SK-N-SH (cell line): ENCODE results near the gene ZNF526. TPM values are rescaled to one million over a fixed set of nuclear protein-coding genes. Genes with fewer than 3 reads are reported as not detected.
A peak's percentile ranks its signal among the peaks of the same experiment; 100 is the strongest.

Experiments
- CTCF ChIA-PET: fragments of 300-600, 350-600 bp; formaldehyde crosslinking; extraction: SDS; loops from one replicate; lab custom pipeline; 2021; lab: Yijun Ruan, JAX
- POLR2A ChIA-PET: fragments of 350-600 bp; sonication (Branson Sonifier 250); formaldehyde crosslinking; extraction: SDS; loops from one replicate; lab custom pipeline; 2020; ENCODE audit warnings: antibody characterized with exemption, inconsistent platforms; lab: Yijun Ruan, JAX
- DNase-seq: peaks from one replicate; pipeline ENCODE4 v3.0.0; 2012
- H2AFZ ChIP-seq: fragments of 200-600 bp; sonication (generic); 2 replicates; pipeline ENCODE4 v1.8.1; 2016; ENCODE audit warnings: antibody characterized with exemption, mild to moderate bottlenecking, low read depth
- H3F3A ChIP-seq: fragments of 200-600 bp; sonication (generic); replicated peaks from 2 replicates; pipeline ENCODE3; 2016; ENCODE audit warnings: antibody characterized with exemption, mild to moderate bottlenecking; ENCODE audit not compliant: insufficient read depth
- H3K27ac ChIP-seq, 2 experiments: fragments of 200-500 bp in 1 of 2; fragments of 200-600 bp in 1 of 2; sonication (Bioruptor generic) in 1 of 2; sonication (generic), shearing (Covaris generic) in 1 of 2; 2 replicates each; pipeline versions ENCODE4 v1.5.1 to v1.6.1; 2014 to 2016; ENCODE audit warnings: low read depth in 2 of 2, inconsistent platforms in 1 of 2, low read length in 1 of 2, mild to moderate bottlenecking in 1 of 2, mixed read lengths in 1 of 2
- H3K27me3 ChIP-seq: fragments of 200-600 bp; sonication (generic), shearing (Covaris generic); 2 replicates; pipeline ENCODE4 v1.6.1; 2016; ENCODE audit warnings: mixed run types; ENCODE audit not compliant: insufficient read depth
- H3K36me3 ChIP-seq, 2 experiments: fragments of 200-500 bp in 1 of 2; fragments of 200-600 bp in 1 of 2; sonication (Bioruptor generic) in 1 of 2; sonication (generic) in 1 of 2; replicated peaks in 1 of 2; 2 replicates each; pipeline versions ENCODE3 to v1.5.1; 2014 to 2016; ENCODE audit warnings: low read length in 1 of 2, mild to moderate bottlenecking in 1 of 2; ENCODE audit not compliant: insufficient read depth in 2 of 2, control insufficient read depth in 1 of 2
- H3K4me1 ChIP-seq, 2 experiments: fragments of 200-500 bp in 1 of 2; fragments of 200-600 bp in 1 of 2; sonication (Bioruptor generic) in 1 of 2; sonication (generic), shearing (Covaris generic) in 1 of 2; 2 replicates each; pipeline versions ENCODE4 v1.5.1 to v1.6.1; 2014 to 2016; ENCODE audit warnings: low read depth in 1 of 2, low read length in 1 of 2, mixed run types in 1 of 2; ENCODE audit not compliant: insufficient read depth in 2 of 2, control insufficient read depth in 1 of 2
- H3K4me2 ChIP-seq: fragments of 200-600 bp; sonication (generic), shearing (Covaris generic); 2 replicates; pipeline ENCODE4 v1.6.1; 2017; ENCODE audit warnings: mixed run types
- H3K4me3 ChIP-seq, 2 experiments: fragments of 200-500 bp in 1 of 2; fragments of 200-600 bp in 1 of 2; sonication (Bioruptor generic) in 1 of 2; sonication (generic), shearing (Covaris generic) in 1 of 2; 2 replicates each; pipeline versions ENCODE4 v1.5.1 to v1.8.1; 2014 to 2016; ENCODE audit warnings: low read depth in 2 of 2, inconsistent platforms in 1 of 2, low read length in 1 of 2, mild to moderate bottlenecking in 1 of 2, mixed read lengths in 1 of 2, moderate library complexity in 1 of 2
- H3K79me2 ChIP-seq: fragments of 200-600 bp; sonication (generic); 2 replicates; pipeline ENCODE4 v1.8.1; 2017; ENCODE audit warnings: mild to moderate bottlenecking; ENCODE audit not compliant: insufficient read depth
- H3K9ac ChIP-seq: fragments of 200-600 bp; sonication (generic); 2 replicates; pipeline ENCODE4 v1.6.1; 2017; ENCODE audit warnings: mixed run types
- H3K9me2 ChIP-seq: fragments of 200-600 bp; sonication (generic); 2 replicates; pipeline ENCODE4 v1.6.1; 2017; ENCODE audit warnings: mixed run types
- H3K9me3 ChIP-seq: fragments of 200-600 bp; sonication (generic); 2 replicates; pipeline ENCODE4 v1.6.1; 2017; ENCODE audit warnings: mixed run types, mild to moderate bottlenecking, moderate library complexity
- H4K20me1 ChIP-seq: fragments of 200-600 bp; sonication (generic); 2 replicates; pipeline ENCODE4 v1.6.1; 2017; ENCODE audit warnings: mild to moderate bottlenecking, mixed run types; ENCODE audit not compliant: insufficient read depth
- CHD2 ChIP-seq: fragments of 150-350 bp; IDR thresholded peaks from 2 replicates; pipeline ENCODE4 v1.6.1; 2018; ENCODE audit warnings: low read length; ENCODE audit not compliant: partially characterized antibody
- CTCF ChIP-seq: fragments of 200-600 bp; sonication (generic); IDR thresholded peaks from 2 replicates; pipeline ENCODE4 v1.6.1; 2017; ENCODE audit warnings: antibody characterized with exemption, mild to moderate bottlenecking, moderate library complexity
- EZH2phosphoT487 ChIP-seq: fragments of 200-600 bp; sonication (generic); IDR thresholded peaks from 2 replicates; pipeline ENCODE4 v1.6.1; 2017; ENCODE audit warnings: low read depth, mixed run types, mild to moderate bottlenecking, antibody characterized with exemption, moderate library complexity, borderline replicate concordance
- GABPA ChIP-seq: IDR thresholded peaks from 2 replicates; pipeline ENCODE4 v1.4.0; 2012; ENCODE audit warnings: low read depth, mild to moderate bottlenecking
- MAX ChIP-seq: IDR thresholded peaks from 2 replicates; pipeline ENCODE4 v1.4.0; 2012; ENCODE audit warnings: low read depth
- NFIC ChIP-seq: IDR thresholded peaks from 2 replicates; pipeline ENCODE4 v1.4.0; 2012; ENCODE audit warnings: borderline replicate concordance
- POLR2AphosphoS5 ChIP-seq: IDR thresholded peaks from 2 replicates; pipeline ENCODE4 v1.6.1; 2012; ENCODE audit warnings: low read depth, low read length
- RAD21 ChIP-seq: IDR thresholded peaks from 2 replicates; pipeline ENCODE4 v1.6.1; 2012; ENCODE audit warnings: mild to moderate bottlenecking, low read length
- REST ChIP-seq: IDR thresholded peaks from 2 replicates; pipeline ENCODE4 v1.6.1; 2012; ENCODE audit warnings: mild to moderate bottlenecking, low read depth, low read length, moderate library complexity
- RXRA ChIP-seq: IDR thresholded peaks from 2 replicates; pipeline ENCODE4 v1.4.0; 2012; ENCODE audit warnings: low read depth, mild to moderate bottlenecking, borderline replicate concordance
- SMC3 ChIP-seq: IDR thresholded peaks from 2 replicates; pipeline ENCODE4 v1.6.1; 2012; ENCODE audit warnings: low read depth, low read length, improper control_type of control experiment
- TAF1 ChIP-seq: IDR thresholded peaks from 2 replicates; pipeline ENCODE4 v1.6.1; 2012; ENCODE audit warnings: low read depth, mild to moderate bottlenecking, low read length, moderate library complexity, borderline replicate concordance
- WGBS: methylation state at CpG from one replicate; pipeline ENCODE4 v1.1.6; 2017; ENCODE audit warnings: low lambda C conversion rate; 5-methylcytosine and 5-hydroxymethylcytosine counted together
- polyA plus RNA-seq, 3 experiments: library from polyadenylated mRNA; depleted of rRNA; stranded (reverse); fragments of >200 nt; gene quantifications; 2 replicates each; pipeline ENCODE4 v1.2.3, GENCODE V29; 2012

Gene ZNF526
- polyA plus RNA-seq, 1 of the 3 experiments (the other 2 are of a cell fraction) = 3.5 TPM

GRCh38 chr19:42184401-42184861 lies 35.7 kb upstream of the ZNF526 start:
- Histone ChIP-seq H3K79me2 (no peaks in the 10 kb centered on the region), H3F3A (no peaks in the 10 kb centered on the region), H3K4me2 (no peak overlapping the region), H4K20me1 (no peaks in the 10 kb centered on the region), H3K36me3 (no peaks in the 10 kb centered on the region), H3K9me2 (no peaks in the 10 kb centered on the region), H3K27me3 (peaks cover 5% of the 10 kb centered on the region; the same call in 1 of the 2 replicates), H2AFZ (no peak overlapping the region), H3K9me3 (no peaks in the 10 kb centered on the region), H3K9ac (no peak overlapping the region), H3K4me3 (no peak overlapping the region; a peak in 1 of 4 replicates), H3K27ac (no peak overlapping the region), H3K4me1 (no peaks in the 10 kb centered on the region)
- ChIA-PET POLR2A (no interaction called here), CTCF (interaction anchor here (0.6 to 10.7 kb wide), 30 partner anchors 8 to 132 kb away, joined by 3 to 177 read pairs (median 4); partner anchors contain the start of genes POU2F2 and ZNF574)
- TF ChIP-seq RAD21 = peak; percentile 92
- peak; percentile 89 for TF ChIP-seq CTCF
- no peak for TF ChIP-seq MAX
- TF ChIP-seq POLR2AphosphoS5 = no peak
- TF ChIP-seq SMC3 = peak; percentile 95
- TF ChIP-seq REST = 0 out of 2 replicates have a peak, but pooled peaks have one; percentile 21
- peak; percentile 85 for DNase-seq
- 0% methylated on average over 1 of the region's 1 CpG for WGBS

GRCh38 chr19:42185277-42185676 lies 34.8 kb upstream of the ZNF526 start:
- Histone ChIP-seq H3F3A (no peaks in the 10 kb centered on the region), H3K27me3 (0 out of 2 replicates have a peak, but pooled peaks cover 4% of the 10 kb centered on the region), H4K20me1 (no peaks in the 10 kb centered on the region), H3K9ac (no peak overlapping the region), H2AFZ (no peak overlapping the region; the same call in 1 of the 2 replicates), H3K27ac (no peak overlapping the region), H3K4me3 (no peak overlapping the region), H3K9me3 (no peaks in the 10 kb centered on the region), H3K4me1 (no peaks in the 10 kb centered on the region), H3K4me2 (no peak overlapping the region), H3K9me2 (no peaks in the 10 kb centered on the region), H3K79me2 (no peaks in the 10 kb centered on the region), H3K36me3 (no peaks in the 10 kb centered on the region)
- TF ChIP-seq NFIC (no peak), SMC3 (no peak), GABPA (no peak), EZH2phosphoT487 (no peak), TAF1 (no peak), RXRA (no peak), CHD2 (no peak)
- POLR2A ChIA-PET = no interaction called here
- CTCF ChIA-PET = interaction anchor here (0.7 to 10.7 kb wide), 20 partner anchors 10 to 133 kb away, joined by 3 to 177 read pairs (median 5); partner anchors contain the start of gene POU2F2
- no peak for DNase-seq
